GM19467 (cell line): ENCODE results near the gene SNX9.

ENCODE experiments used
- ATAC-seq: cut with Tn5 transposase; IDR thresholded peaks from one replicate; pipeline ENCODE4 v1.9.1; 2021; ENCODE audit warnings: mild to moderate bottlenecking, moderate library complexity; ENCODE audit not compliant: unreplicated experiment

Gene SNX9

DNA sequence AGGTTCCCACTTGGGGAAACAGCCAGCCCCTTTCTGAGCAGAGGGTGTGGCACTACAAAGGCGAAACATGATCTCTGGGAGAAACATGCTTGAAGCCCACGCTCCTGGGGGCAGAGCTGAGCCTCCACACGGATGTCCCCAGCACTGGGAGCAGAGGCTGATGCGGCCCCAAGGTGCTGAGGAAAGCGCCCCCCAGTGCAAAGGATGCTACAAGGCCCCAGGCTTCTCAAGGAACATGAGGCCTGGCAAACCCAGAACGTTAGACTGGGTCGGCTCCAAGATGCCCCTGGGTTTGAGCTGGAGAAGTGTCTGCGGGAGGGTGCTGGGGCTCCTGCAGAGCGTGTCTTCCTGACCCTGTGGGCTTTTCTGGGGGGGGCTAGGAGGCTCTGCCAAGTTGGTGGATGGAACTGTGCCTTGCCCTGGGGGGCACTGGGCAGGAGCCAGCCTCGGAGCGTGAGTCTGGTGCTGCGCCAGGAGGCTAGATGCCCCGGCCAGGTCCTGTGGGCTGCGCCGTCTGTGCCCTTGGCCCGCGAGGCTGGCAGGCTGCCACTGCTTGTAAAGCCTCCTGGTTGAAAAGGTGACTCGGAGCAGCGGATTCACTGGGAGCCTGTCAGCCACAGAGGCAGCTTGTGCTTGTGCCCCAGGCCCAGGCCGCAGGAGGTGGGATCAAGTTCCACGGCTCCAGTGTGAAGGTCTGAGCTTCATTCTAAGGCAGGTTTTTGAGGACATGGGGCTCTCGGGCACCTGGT lies 166.7 kb downstream of the SNX9 start:
- ATAC-seq = no peak

DNA sequence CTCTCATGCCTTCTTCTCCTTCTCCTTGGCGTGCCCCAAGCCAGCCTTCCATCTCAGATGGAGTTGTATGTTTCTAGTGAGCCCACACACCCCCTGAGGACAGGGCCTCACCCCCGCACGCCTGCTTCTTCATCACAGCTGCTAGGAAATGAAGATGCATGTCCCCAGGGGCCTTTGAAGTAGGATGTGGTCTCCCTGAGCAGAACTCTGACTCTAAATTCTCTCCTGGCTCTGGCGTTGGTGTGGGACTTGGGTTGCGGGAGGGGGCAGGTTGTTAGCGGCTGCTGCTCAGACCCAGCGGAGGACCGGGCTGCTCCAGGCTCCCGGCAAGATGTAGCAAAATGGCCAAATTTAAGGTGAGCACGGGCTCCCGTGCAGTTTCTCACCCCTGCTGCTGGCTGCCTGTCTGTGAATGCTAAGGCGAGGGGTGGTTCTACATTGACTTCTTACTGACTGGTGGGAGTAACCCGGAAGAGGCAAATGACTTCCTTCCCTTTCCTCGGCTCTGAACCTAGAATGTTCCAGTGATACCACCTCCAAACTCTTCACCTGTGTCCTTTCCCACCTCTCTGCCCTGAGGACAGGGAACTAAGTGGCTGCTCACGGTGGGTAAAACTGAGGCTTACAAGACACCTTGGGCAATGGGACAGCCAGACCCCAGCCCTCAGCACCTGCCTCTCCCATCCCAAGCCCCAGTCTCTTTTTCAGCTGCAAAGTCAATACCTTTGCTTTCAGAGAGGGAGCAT lies 167.4 kb downstream of the SNX9 start:
- no peak for ATAC-seq

DNA sequence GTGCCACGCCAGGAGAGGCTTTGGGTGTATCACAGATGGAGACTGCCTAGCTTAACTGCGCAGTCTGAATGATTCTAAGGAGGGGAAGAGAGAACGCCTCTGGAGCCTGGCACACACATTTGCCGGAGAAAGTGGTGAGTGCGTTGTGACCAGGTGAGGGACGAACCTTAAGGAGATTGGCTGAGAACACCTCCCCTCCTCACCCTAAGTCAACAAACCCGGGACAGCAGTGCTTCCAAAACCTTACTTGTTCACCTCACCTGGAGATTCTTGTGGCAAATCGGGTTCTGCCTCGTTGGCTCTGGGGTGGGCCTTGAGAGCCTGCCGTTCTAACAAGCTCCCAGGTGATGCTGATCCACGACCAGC lies 168.0 kb downstream of the SNX9 start:
- no peak for ATAC-seq

DNA sequence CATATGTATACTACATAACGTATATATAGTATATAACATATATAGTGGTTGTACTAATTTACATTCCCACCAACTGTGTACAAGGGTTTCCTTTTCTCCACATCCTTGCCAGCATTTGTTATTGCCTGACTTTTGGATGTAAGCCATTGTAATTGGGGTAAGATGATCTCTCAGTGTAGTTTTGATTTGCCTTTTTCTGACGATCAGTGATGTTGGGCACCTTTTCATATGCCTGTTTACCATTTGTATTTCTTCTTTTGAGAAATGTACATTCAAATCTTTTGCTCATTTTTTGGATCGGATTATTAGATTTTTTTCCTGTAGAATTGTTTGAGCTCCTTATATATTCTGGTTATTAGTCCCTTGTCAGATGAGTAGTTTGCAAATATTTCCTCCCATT lies 170.0 kb downstream of the SNX9 start:
- no peak for ATAC-seq

DNA sequence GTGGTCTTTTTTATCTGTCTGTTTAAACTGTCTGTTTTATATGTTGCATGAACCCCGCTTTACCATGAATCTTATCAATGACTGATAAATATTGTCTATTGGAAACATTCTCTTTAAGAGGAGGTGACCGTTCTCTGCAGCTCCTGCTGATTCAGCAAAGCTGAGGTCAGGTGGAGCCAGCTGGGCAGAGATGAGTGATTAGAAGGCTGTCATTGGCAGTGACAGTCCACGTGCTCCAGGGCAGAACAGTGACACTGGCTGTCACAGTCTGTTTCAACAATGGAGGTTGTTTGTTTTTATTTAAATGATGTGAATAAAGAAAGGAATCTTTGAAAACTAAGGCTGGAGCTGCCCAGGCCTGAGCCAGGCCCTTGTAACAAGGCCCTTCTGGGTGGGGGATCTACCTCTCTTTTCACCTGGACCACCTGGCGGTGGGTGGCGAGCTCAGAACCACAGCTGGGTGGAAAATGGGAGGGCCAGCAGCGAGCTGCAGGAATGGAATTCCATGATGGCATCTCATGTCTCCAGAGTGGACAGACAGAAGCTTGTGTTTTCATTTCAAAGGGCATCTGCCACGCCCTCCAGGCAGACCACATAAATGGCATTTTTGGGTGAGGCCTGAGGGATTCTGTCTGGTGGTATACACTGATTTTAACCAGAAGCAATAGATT lies 171.2 kb downstream of the SNX9 start:
- ATAC-seq = no peak
